Panc1 (cell line): ENCODE measurements around the gene EGFLAM.

Experiments
- CTCF ChIP-seq: fragments of 450-650 bp; IDR thresholded peaks from 2 replicates; pipeline ENCODE4 v1.5.1; 2017; ENCODE audit warnings: mild to moderate bottlenecking
- POLR2AphosphoS5 ChIP-seq: IDR thresholded peaks from 2 replicates; pipeline ENCODE4 v1.6.1; 2012; ENCODE audit warnings: mild to moderate bottlenecking, low read depth, low read length, moderate library complexity
- REST ChIP-seq, 2 experiments: IDR thresholded peaks; 2 replicates each; pipeline ENCODE4 v1.6.1; 2011 to 2012; ENCODE audit warnings: low read depth in 2 of 2, control low read depth in 1 of 2, low read length in 1 of 2, mild to moderate bottlenecking in 1 of 2, moderate library complexity in 1 of 2; ENCODE audit not compliant: insufficient read depth in 1 of 2
- TCF7L2 ChIP-seq: IDR thresholded peaks from 2 replicates; pipeline ENCODE4 v1.6.1; 2011; ENCODE audit warnings: mild to moderate bottlenecking, low read depth, low read length, inconsistent platforms

- TF ChIP-seq CTCF: no peak
- no peak for TF ChIP-seq POLR2AphosphoS5
- TF ChIP-seq TCF7L2: no peak
- TF ChIP-seq REST (IDR thresholded peaks at IDR 0.05; ENCODE audit: insufficient read depth in 1 of 2, low read depth in 2 of 2, low read length in 1 of 2): no peak
Observed at GRCh38 chr5:38234737-38235136, 23.6 kb upstream of the EGFLAM start.
